Measurements from ENCODE around the gene MARCHF11. TPM values are rescaled to one million over a fixed set of nuclear protein-coding genes. Genes with fewer than 3 reads are reported as not detected.

Gene MARCHF11, protein sequence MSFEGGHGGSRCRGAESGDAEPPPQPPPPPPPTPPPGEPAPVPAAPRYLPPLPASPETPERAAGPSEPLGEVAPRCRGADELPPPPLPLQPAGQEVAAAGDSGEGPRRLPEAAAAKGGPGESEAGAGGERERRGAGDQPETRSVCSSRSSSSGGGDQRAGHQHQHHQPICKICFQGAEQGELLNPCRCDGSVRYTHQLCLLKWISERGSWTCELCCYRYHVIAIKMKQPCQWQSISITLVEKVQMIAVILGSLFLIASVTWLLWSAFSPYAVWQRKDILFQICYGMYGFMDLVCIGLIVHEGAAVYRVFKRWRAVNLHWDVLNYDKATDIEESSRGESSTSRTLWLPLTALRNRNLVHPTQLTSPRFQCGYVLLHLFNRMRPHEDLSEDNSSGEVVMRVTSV
- total RNA-seq: 10.0 TPM
- long read RNA-seq, partial matches to known transcripts: 0 of 9 reads
- long read RNA-seq, other reads (novel, unspliced or antisense): 7 of 9 reads

DNA sequence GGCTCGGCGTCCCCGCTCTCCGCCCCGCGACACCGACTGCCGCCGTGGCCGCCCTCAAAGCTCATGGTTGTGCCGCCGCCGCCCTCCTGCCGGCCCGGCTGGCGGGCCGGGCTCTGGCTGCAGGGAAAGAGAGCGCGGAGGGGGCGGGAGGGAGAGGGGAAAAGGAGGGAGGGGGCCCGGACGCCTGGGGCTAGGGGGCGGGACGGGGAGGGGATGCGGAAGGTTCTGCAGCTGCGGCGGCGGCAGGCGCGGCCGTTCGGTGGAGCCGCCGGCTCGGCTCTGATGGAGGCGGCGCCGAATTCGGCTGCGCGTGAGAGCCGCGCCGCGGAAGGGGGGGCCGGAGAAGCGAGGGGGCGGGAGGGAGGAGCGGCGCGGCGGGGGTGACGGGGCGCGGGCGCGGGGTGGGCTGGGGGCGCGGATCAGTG lies at the start of gene MARCHF11:
Gene MARCHF11 (minus strand): TSS at position 281 of the 425 bp plus-strand sequence. CDS start 216 bp downstream, at position 65.
- ATAC-seq: no peak
- no peak for DNase-seq
- intact Hi-C loops (cut with micrococcal nuclease): no loop called here

DNA sequence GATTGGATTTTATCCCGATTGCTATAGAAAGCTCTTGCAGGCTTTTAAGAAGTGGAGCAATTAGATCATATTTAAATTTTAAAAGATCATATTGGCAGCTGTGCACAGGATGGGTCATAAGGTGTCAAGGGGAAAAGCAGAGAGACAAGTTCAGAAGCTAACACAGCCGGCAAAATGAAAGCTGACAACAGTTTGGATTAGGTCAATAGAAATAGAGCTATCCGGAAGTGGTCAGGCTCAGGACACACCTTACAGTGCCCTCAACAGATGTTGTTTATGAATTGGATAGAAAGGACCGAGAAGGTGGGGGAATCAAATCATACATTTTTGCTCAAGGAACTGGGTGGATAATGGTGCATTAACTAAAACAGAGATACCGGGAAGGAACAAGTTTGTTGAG lies 46.3 kb upstream of the MARCHF11 start:
- DNase-seq (no peak), ATAC-seq (no peak)
- intact Hi-C loops (cut with micrococcal nuclease): no loop called here

DNA sequence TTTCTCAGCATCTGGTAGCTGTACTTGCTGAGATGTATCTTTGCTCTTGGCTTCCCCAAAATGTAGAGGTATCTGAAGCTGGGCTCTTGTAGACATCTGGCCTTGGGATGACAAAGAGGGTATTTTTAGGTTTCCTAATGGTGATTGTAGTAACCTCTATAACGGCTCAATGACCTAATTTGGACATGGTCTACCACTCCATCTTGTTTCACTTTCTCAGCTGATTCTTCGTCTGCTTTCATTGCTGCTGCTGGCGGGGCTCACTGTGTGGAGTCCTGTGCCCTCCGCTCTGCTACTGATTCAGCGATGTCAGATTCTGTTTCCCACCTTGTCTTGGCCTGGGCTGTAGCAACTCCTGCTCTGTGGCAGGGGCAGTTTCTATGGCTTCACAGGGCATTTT lies 12.7 kb upstream of the MARCHF11 start:
- intact Hi-C loops (cut with micrococcal nuclease): no loop called here
- ATAC-seq (no peak), DNase-seq (no peak)

DNA sequence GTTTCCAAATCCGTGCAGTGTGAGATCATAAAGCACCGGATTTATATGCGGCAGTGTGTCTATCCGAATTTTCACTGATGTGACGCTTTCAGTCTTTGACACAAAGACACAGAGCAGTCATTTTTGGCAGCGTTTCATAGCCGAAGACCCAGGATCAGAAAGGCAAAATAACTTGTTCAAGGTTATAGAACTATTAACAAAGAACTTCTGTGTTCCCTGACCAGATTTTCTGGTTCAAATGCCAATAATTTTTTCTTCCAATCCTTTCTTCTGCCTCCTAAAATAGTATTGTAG lies 1.1 kb upstream of the MARCHF11 start:
- DNase-seq: no peak
- intact Hi-C loops (cut with micrococcal nuclease): no loop called here
- ATAC-seq: no peak

DNA sequence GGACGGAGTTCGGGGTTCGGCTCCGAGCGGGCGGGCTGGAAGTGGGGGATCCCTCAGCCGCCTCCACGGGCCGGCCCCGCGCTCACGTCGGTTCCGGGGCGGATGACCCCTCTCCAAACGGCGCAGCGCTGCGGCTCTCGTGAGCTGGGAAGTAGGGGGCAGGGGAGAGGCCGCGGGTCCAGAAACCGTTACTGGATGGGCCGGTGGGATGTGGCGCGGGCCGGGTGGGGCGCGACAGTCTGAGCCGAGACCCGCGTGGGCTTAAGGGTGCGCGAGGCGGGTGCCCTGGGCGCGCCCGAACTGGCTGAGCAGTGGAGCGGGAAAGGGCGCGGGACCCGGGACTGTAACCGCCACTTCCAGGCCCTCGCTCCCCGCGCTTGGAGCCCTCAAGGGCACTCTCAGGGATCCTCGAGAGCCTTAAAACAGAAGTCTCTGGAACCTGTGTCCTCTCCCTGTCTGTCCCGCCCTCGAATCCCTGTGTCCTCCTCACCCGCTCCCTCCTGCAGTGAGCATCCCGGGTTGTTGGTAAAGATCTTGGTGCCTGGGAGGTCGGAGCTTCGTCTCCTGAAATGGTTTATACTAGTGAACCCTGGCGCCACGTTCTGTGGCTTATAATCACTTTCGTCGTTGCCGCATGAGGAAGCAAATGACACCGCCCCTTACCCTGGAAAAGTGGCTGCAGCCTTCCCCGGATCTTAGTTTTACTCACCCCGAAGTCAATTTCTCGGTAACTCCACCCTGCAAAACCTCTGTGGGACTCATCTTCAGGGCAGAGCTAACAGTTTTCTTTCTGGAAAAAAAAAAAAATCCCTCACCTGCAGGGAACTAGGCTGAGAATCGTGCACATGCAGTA lies 571 bp upstream of the MARCHF11 start:
- no peak for ATAC-seq
- intact Hi-C loops (cut with micrococcal nuclease): no loop called here
- no peak for DNase-seq

DNA sequence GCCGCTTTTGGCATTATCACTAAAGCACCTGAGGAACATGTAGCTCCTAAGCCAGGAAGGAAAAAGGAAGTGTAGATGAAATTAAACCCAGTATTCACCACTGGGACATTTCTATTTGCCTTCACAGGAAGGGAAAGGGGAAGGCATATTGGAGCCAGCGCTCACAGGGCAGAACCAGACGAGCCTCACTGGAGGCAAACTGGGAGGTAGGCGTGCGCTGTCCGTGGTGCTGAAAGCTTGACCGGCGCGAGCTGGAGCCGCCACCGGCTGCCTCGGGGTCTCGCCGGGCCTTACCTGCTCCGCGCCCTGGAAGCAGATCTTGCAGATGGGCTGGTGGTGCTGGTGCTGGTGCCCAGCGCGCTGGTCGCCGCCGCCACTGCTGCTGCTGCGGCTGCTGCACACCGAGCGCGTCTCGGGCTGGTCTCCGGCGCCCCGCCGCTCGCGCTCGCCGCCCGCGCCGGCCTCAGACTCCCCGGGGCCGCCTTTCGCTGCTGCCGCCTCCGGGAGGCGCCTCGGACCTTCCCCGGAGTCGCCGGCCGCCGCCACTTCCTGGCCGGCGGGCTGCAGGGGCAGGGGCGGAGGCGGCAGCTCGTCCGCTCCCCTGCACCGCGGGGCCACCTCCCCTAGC lies 732 bp downstream of the MARCHF11 start:
- intact Hi-C loops (cut with micrococcal nuclease): no loop called here
- peak; percentile 96 for ATAC-seq
- DNase-seq: peak; percentile 89

DNA sequence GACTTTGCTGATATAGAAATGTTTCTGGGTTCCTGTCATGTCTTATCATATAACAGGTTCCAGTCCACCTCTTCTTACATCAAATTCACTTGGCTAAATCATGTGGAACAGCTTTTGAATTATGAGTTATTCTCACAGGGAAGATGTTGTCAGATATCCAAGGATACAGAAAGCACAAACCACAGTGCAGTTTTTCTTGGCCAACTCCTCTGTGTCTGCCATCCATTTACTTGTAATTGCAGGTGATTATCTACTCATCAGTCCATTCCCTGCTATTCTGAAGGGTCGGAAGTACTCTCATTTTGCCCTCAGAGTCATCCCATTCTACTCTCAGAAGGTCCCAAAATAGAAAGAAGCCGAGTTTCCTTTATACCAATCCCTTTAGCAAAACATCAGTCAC lies 10.0 kb downstream of the MARCHF11 start:
- intact Hi-C loops (cut with micrococcal nuclease): loop anchor here (10.0 kb wide), 1 partner anchor 285 kb away; no protein-coding TSS in a partner anchor
- ATAC-seq (no peak), DNase-seq (no peak)

DNA sequence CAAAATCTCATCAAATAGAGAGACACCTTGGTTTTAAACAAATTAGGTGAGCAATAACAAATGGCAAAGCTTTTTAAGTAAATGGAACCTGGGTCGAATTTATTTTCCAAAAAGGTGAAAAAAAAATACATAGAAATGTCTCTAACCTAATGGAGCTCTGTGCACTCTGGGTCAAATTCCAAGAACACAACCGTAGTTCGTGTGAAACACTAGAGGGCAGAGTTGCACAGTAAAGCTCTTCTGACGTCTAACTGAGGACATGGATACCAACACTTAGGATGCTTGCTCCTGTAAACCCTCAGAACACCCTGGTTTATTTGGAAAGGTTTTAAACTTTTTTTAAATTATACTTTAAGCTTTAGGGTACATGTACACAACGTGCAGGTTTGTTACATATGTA lies 18.9 kb downstream of the MARCHF11 start:
- peak; percentile 77 for ATAC-seq
- no peak for DNase-seq
- intact Hi-C loops (cut with micrococcal nuclease): loop anchor here (10.0 kb wide), 1 partner anchor 294 kb away; no protein-coding TSS in a partner anchor

DNA sequence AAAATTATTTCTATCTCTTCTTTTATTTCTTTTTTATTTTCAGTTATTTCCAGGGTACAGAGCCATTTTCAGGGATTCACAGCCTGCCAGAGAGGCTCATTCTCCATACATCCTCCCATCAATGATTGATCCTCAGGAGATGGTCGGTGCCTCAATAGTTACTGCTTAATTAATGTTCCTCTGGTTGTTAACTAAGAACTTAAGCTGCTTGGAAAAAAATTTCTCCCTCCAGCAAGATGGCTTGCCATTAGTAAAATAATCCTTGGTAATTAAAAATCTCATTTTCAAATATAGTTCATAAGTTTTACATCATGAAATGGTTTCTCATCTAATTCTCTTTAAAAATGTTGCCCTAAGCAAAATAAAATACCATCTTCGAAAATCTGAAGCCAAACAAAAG lies 20.0 kb downstream of the MARCHF11 start:
- intact Hi-C loops (cut with micrococcal nuclease): loop anchor here (10.0 kb wide), 1 partner anchor 295 kb away; no protein-coding TSS in a partner anchor
- ATAC-seq: no peak

DNA sequence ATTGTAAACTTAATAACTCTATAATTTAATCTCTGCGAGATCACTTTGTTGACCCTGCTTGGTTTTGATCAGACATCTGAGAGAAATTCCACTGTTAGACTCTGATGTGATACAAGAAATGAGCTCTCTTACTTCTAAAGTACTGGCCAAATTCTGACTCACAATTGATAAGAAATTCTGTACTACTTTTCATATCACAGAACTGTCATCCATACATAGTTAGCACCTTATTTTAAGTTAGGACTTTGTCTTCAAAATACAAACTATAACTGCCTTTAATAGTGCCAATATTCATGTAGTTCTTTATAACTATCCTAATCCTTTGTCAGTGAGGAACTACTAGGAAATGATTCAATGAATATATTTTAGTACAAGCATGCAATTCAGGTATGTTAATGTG lies 23.4 kb downstream of the MARCHF11 start:
- ATAC-seq (peak; percentile 65), DNase-seq (no peak)
- intact Hi-C loops (cut with micrococcal nuclease): no loop called here

More for the DNA sequence above, 20.0 kb downstream of the MARCHF11 start:
- DNase-seq: no peak

DNA sequence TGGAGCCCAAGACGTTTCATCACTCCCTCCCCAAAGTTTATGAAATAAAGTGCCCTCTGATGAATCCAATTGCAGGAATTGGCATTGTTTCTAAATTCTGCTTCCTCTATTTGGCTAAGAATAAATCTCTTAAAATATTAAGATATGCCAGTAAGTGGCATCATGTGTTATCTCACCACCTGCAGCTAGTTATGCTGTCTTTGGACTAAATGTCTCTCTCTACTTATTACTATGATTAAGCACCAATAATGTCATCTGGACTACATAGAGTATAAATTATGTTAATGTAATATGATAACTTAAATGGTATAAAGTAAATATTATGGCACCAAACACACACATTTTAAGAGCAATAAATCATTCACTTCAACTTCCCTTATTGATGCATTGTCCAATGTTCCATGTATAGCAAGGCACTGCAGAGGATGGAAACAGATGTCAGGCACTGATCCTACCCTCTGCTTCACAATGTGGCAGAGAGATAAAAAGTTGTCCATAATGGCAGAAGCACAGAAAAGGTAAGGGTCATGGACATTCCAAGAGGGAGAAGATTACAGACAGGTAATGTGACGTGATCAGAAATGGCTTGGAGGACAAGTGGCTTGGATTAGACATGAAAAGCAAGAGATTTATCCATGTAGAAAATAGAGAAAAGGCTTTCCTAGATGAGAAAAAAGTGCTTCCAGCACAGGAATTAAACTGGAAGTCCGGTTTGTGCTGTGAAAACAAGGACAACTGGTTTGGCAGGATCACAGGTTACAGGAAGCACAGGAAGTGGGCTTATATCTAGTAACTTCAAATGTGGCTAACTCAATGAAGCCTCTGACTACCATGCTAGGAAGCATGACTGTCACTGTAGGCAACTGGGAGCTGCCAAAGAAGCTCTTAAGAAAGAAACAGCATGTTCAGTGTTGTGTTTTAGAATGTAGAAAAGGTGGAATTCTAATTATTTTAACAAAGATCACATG lies 26.7 kb downstream of the MARCHF11 start:
- DNase-seq (no peak), ATAC-seq (peak; percentile 32)
- intact Hi-C loops (cut with micrococcal nuclease): no loop called here

DNA sequence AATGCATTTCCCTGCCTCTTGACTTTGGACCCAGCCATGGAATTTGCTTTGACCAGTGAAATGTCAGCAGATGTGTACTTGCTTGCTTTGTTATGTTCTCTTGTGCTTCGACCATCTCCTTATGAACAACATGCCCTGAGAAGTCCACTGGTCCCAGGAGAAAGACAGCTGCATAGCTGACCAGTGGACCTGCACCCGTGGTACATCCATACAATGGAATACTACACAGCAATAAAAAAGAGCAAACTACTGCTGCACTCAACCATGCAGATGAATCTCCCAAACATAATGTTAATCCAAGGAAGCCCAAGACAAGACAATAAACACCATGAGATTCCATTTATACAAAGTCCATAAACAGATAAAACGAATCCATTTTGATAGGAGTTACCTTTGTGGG lies 30.0 kb downstream of the MARCHF11 start:
- DNase-seq: no peak
- no peak for ATAC-seq
- intact Hi-C loops (cut with micrococcal nuclease): no loop called here

DNA sequence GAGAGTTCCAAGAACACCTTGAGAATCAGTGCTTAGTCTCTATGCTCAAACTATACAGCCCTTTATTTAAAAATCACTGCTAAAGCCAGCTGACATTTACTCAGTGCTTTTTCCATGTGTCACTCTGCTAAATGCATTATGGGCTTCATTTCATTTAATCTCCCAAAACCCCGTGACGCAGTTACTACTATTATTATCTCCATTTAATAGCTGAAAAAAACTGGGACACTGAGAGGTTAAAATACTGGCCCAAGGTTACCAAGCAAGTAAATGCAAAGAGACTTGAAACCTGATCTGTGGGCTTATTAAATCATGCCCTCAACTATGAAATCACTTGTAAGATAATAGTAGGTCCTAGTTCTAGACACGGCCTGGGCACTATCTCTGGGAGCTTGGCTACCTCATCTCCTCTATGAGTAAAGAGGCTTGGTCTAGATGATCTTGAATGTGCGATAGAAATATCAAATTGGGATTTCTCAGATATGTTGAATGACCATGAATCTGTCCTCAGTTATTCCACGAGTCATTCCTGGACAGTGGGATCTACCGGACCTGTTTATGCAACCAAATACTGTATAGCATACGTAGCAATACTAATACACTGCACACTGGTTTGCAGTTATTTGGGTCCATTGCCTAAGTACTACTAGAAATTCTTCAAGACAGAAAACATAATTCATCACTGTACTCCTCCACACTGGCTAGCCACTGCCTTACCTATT lies 32.3 kb downstream of the MARCHF11 start:
- intact Hi-C loops (cut with micrococcal nuclease): no loop called here
- ATAC-seq (peak; percentile 57), DNase-seq (no peak)

DNA sequence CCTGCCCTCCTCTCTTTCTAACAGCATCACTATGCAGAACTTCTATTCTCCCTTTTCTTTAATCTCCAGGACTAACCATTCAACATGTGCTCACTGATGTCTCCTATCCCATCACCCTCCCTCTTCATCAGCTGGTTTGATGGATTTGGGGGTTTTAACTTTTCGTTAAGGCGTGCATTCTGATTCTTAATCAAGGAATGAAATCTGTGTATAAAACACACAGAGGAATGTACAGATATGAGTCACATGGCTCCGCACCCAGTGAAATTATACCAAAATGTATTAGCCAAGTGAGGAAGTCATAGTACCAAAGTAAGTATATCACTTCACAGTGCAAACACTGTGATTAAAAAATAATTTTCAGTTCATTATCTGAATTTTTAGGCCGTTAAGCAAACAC lies 35.2 kb downstream of the MARCHF11 start:
- intact Hi-C loops (cut with micrococcal nuclease): no loop called here
- no peak for DNase-seq
- ATAC-seq: no peak

DNA sequence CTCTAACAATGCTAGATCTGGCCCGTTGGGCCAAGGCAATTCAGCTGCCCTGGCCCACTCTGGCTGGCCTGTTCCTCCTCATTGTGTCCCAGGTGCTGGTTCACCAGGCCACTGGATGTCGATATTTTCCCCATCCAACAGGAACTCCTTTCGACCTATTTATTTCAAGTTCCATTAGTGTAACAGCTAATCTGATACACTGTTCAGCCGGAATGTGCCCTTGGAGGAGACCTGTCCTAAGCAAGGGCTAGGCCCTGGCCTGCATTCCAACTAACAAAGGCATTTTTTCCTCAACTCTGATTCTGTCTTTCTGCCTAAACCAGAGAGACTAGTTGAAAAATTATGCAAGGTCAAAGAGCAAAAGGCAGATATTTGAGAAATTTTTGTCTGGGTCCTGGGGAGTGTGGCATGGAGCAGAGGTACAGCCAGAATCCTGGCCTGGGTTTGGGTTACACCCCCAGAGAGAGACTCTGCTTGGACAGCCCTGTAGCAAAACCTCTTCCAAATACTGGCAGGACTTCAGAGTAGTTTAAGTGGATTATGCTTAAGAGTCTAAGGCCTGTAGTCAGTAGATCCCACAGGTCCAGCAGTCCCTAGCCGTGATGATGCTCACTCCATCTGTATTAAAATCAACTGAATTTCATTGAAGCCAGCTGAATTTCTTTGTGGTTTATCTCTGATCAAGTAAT lies 36.1 kb downstream of the MARCHF11 start:
- ATAC-seq: peak; percentile 79
- intact Hi-C loops (cut with micrococcal nuclease): no loop called here
- DNase-seq: no peak

DNA sequence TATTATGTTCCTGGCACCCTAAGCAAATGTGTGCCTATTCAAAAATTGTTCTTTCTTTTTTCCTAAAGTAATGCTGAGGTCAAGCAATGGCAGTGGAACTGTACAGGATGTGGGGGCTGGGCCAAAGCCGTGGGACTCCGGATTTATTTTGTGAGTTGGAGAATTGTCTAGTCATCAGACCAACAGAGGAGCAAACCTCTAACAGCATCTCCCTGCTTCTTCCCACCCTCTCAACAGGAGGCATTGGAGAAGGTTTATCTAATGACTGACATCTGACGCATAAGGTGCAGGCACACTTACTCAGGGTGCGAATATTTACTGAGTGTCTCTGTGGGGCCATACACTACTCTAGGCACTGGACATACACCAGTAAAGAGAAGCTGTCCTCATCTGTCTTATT lies 38.6 kb downstream of the MARCHF11 start:
- ATAC-seq: no peak
- intact Hi-C loops (cut with micrococcal nuclease): no loop called here
- no peak for DNase-seq

DNA sequence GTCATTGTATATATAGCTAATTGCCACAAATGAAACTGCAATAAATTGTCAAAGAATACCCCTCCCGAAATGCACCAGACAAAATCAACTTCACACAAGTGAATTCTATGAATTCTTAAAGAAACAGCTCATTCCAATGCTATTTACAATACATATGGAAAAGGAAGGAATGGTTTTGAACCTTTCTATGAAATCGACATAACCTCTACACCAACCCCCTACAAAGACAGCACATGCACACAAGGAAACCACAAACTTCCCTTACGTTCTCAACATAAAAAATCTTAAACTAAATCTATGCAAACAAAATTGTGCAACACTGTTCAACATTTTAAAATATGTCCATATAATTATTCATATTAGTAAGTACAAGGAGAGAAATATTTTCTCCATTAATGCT lies 39.2 kb downstream of the MARCHF11 start:
- ATAC-seq (no peak), DNase-seq (no peak)
- intact Hi-C loops (cut with micrococcal nuclease): no loop called here
